Activated naive CD4-positive, alpha-beta T cell treated with anti-CD3 and anti-CD28 coated beads for 36 hours (primary cell): ENCODE measurements around the gene DNAJA3. TPM values are rescaled to one million over a fixed set of nuclear protein-coding genes. Genes with fewer than 3 reads are reported as not detected.

Source experiments
- CTCF ChIA-PET: fragments of 350-600 bp; sonication (Branson Sonifier 250); formaldehyde crosslinking; loops from one replicate; lab custom pipeline; 2021; ENCODE audit warnings: antibody characterized with exemption; lab: Charles Lee
- DNase-seq: peaks from one replicate; pipeline ENCODE4 v3.0.0-alpha.2; 2020
- H3K27ac Mint-ChIP-seq: one replicate; pipeline ENCODE4 v1.8.0; 2021; ENCODE audit warnings: mild to moderate bottlenecking, mixed read lengths
- H3K27me3 Mint-ChIP-seq: one replicate; pipeline ENCODE4 v1.8.0; 2021; ENCODE audit warnings: low read depth, mixed read lengths
- H3K36me3 Mint-ChIP-seq: one replicate; pipeline ENCODE4 v1.8.0; 2021; ENCODE audit warnings: low read depth, mixed read lengths
- H3K4me1 Mint-ChIP-seq: one replicate; pipeline ENCODE4 v1.8.0; 2021; ENCODE audit warnings: low read depth, mixed read lengths
- H3K4me3 Mint-ChIP-seq: one replicate; pipeline ENCODE4 v1.8.0; 2021; ENCODE audit warnings: mild to moderate bottlenecking, moderate library complexity, mixed read lengths
- H3K9me3 Mint-ChIP-seq: one replicate; pipeline ENCODE4 v1.8.0; 2021; ENCODE audit warnings: mixed read lengths
- intact Hi-C: fragments of 100-400 bp; cut with micrococcal nuclease; formaldehyde crosslinking; loops from one replicate; pipeline ENCODE4 v1.15.1; 2023
- total RNA-seq, 2 experiments: library from RNA; stranded (reverse); gene quantifications; one replicate each; pipeline ENCODE4 v1.2.3, GENCODE V29; 2021

Gene DNAJA3
- total RNA-seq, 2 experiments from 2014 or later = 86.7 to 88.0 TPM

GRCh38 chr16:4414187-4414917, 11.3 kb upstream of the DNAJA3 start:
- Mint-ChIP-seq H3K36me3 (peaks cover 6% of the 10 kb centered on the region), H3K9me3 (no peaks in the 10 kb centered on the region), H3K4me3 (peak overlapping the region; percentile 89), H3K27me3 (no peaks in the 10 kb centered on the region), H3K27ac (peak overlapping the region; percentile 89), H3K4me1 (peaks cover 38% of the 10 kb centered on the region)
- peak; percentile 94 for DNase-seq
- CTCF ChIA-PET = interaction anchor here (0.6 to 4.6 kb wide), 3 partner anchors 10 to 237 kb away, joined by 3 to 32 read pairs (median 4); no protein-coding TSS in a partner anchor
- intact Hi-C loops = loop anchor here (1.0 to 5.0 kb wide), 7 partner anchors 11 to 210 kb away; partner anchors contain the start of genes CDIP1, DNAJA3, MGRN1 and PAM16

GRCh38 chr16:4415538-4416199, 10.0 kb upstream of the DNAJA3 start:
- peaks cover 6% of the 10 kb centered on the region for H3K36me3 Mint-ChIP-seq
- no peaks in the 10 kb centered on the region for H3K9me3 Mint-ChIP-seq
- intact Hi-C loops = loop anchor here (1.0 to 5.0 kb wide), 3 partner anchors 61 to 533 kb away; partner anchors contain the start of genes CREBBP, HMOX2 and MGRN1
- CTCF ChIA-PET = interaction anchor here (0.7 to 4.6 kb wide), 2 partner anchors 12 to 162 kb away, joined by 3 to 32 read pairs; no protein-coding TSS in a partner anchor
- no peaks in the 10 kb centered on the region for H3K27me3 Mint-ChIP-seq
- peak overlapping the region; percentile 89 for H3K27ac Mint-ChIP-seq
- H3K4me1 Mint-ChIP-seq = peaks cover 36% of the 10 kb centered on the region
- H3K4me3 Mint-ChIP-seq = peak overlapping the region; percentile 89
- peak; percentile 65 for DNase-seq

- H3K4me1 Mint-ChIP-seq = peaks cover 33% of the 10 kb centered on the region
Measured at GRCh38 chr16:4416200-4417032, 9.3 kb upstream of the DNAJA3 start, which contains the start of gene CORO7. Gene CORO7 (minus strand): TSS chr16:4416596. CDS start chr16:4416518, 78 bp downstream.

GRCh38 chr16:4419402-4419959, 6.2 kb upstream of the DNAJA3 start:
- no peak overlapping the region for H3K4me3 Mint-ChIP-seq
- intact Hi-C loops = loop anchor here (5.0 kb wide), 1 partner anchor 537 kb away; the partner anchor contains the start of gene CREBBP
- no peaks in the 10 kb centered on the region for H3K9me3 Mint-ChIP-seq
- no peaks in the 10 kb centered on the region for H3K27me3 Mint-ChIP-seq
- no peak overlapping the region for H3K27ac Mint-ChIP-seq
- H3K36me3 Mint-ChIP-seq = no peaks in the 10 kb centered on the region
- H3K4me1 Mint-ChIP-seq = peaks cover 20% of the 10 kb centered on the region
- CTCF ChIA-PET = no interaction called here
- DNase-seq = no peak

More at GRCh38 chr16:4416200-4417032, 9.3 kb upstream of the DNAJA3 start, which contains the start of gene CORO7:
- H3K4me3 Mint-ChIP-seq = peak within 1 kb of the TSS; percentile 89
- H3K27ac Mint-ChIP-seq = peak within 1 kb of the TSS; percentile 89
- H3K36me3 Mint-ChIP-seq = peaks cover 5% of the 10 kb centered on the region
- DNase-seq = peak; percentile 95
- no peaks in the 10 kb centered on the region for H3K9me3 Mint-ChIP-seq
- no peaks in the 10 kb centered on the region for H3K27me3 Mint-ChIP-seq
- intact Hi-C loops = loop anchor here (5.0 kb wide), 1 partner anchor 534 kb away; the partner anchor contains the start of gene CREBBP
- CTCF ChIA-PET = interaction anchor here (1.1 to 4.6 kb wide), 2 partner anchors 12 to 14 kb away, joined by 3 to 32 read pairs; no protein-coding TSS in a partner anchor

- CTCF ChIA-PET = no interaction called here
- H3K27ac Mint-ChIP-seq = no peak overlapping the region
- H3K9me3 Mint-ChIP-seq = no peaks in the 10 kb centered on the region
- DNase-seq = no peak
- intact Hi-C loops = no loop called here
- peaks cover 2% of the 10 kb centered on the region for H3K36me3 Mint-ChIP-seq
- no peak overlapping the region for H3K4me3 Mint-ChIP-seq
- H3K4me1 Mint-ChIP-seq = peaks cover 12% of the 10 kb centered on the region
- H3K27me3 Mint-ChIP-seq = no peaks in the 10 kb centered on the region
Measured at GRCh38 chr16:4420505-4421105, 5.1 kb upstream of the DNAJA3 start.

GRCh38 chr16:4426021-4426684, 485 bp downstream of the DNAJA3 start:
- intact Hi-C loops = loop anchor here (5.0 kb wide), 1 partner anchor 421 kb away; the partner anchor contains the start of genes GLYR1 and UBN1
- DNase-seq = peak; percentile 63
- Mint-ChIP-seq H3K4me3 (peak overlapping the region; percentile 99), H3K4me1 (peaks cover 41% of the 10 kb centered on the region), H3K27ac (peak overlapping the region; percentile 100), H3K27me3 (no peaks in the 10 kb centered on the region), H3K36me3 (peaks cover 26% of the 10 kb centered on the region), H3K9me3 (no peaks in the 10 kb centered on the region)
- CTCF ChIA-PET = interaction anchor here (1.0 kb wide), 1 partner anchor 14 kb away, joined by 3 read pairs; no protein-coding TSS in a partner anchor

- no peak for DNase-seq
- Mint-ChIP-seq H3K27me3 (no peaks in the 10 kb centered on the region), H3K9me3 (no peaks in the 10 kb centered on the region), H3K27ac (peak overlapping the region; percentile 100), H3K36me3 (peaks cover 32% of the 10 kb centered on the region), H3K4me3 (peak overlapping the region; percentile 99), H3K4me1 (peaks cover 44% of the 10 kb centered on the region)
- CTCF ChIA-PET = no interaction called here
- intact Hi-C loops = loop anchor here (5.0 kb wide), 1 partner anchor 420 kb away; the partner anchor contains the start of genes GLYR1 and UBN1
Measured at GRCh38 chr16:4426722-4427372, 1.2 kb downstream of the DNAJA3 start.

GRCh38 chr16:4428500-4428899, 2.8 kb downstream of the DNAJA3 start:
- Mint-ChIP-seq H3K4me3 (no peak overlapping the region), H3K36me3 (peaks cover 38% of the 10 kb centered on the region), H3K27me3 (no peaks in the 10 kb centered on the region), H3K9me3 (no peaks in the 10 kb centered on the region), H3K4me1 (peaks cover 48% of the 10 kb centered on the region), H3K27ac (peak overlapping the region; percentile 32)
- intact Hi-C loops = loop anchor here (5.0 kb wide), 1 partner anchor 419 kb away; the partner anchor contains the start of genes GLYR1 and UBN1
- DNase-seq = no peak
- CTCF ChIA-PET = no interaction called here

- Mint-ChIP-seq H3K36me3 (peaks cover 51% of the 10 kb centered on the region), H3K27me3 (no peaks in the 10 kb centered on the region), H3K27ac (no peak overlapping the region), H3K4me1 (peaks cover 52% of the 10 kb centered on the region), H3K4me3 (no peak overlapping the region), H3K9me3 (no peaks in the 10 kb centered on the region)
- no peak for DNase-seq
- intact Hi-C loops = no loop called here
- CTCF ChIA-PET = no interaction called here
Measured at GRCh38 chr16:4431023-4431422, 5.4 kb downstream of the DNAJA3 start.

GRCh38 chr16:4433228-4433627, 7.6 kb downstream of the DNAJA3 start:
- Mint-ChIP-seq H3K27me3 (no peaks in the 10 kb centered on the region), H3K4me1 (peaks cover 33% of the 10 kb centered on the region), H3K4me3 (no peak overlapping the region), H3K9me3 (no peaks in the 10 kb centered on the region), H3K36me3 (peaks cover 50% of the 10 kb centered on the region), H3K27ac (peak overlapping the region; percentile 1)
- intact Hi-C loops = no loop called here
- CTCF ChIA-PET = no interaction called here
- DNase-seq = no peak
